ES-I3 (cell line): ENCODE measurements around the gene GDPGP1.
"Not testable (repeated sequence)": the region's sequence is repeated elsewhere in the genome, so short reads cannot be mapped to it uniquely, and the experiment has no call there.

Experiments
- H3K36me3 ChIP-seq: 2 replicates; pipeline ENCODE4 v1.6.1; 2013; ENCODE audit warnings: mild to moderate bottlenecking, low read length, control low read depth, moderate library complexity; ENCODE audit not compliant: insufficient read depth
- H3K4me1 ChIP-seq: 2 replicates; pipeline ENCODE4 v1.6.1; 2013; ENCODE audit warnings: mild to moderate bottlenecking, control low read depth, low read length; ENCODE audit not compliant: insufficient read depth
- H3K9ac ChIP-seq: 2 replicates; pipeline ENCODE4 v1.6.1; 2013; ENCODE audit warnings: low read depth, mild to moderate bottlenecking, low read length, moderate library complexity
- H3K9me3 ChIP-seq: 2 replicates; pipeline ENCODE4 v1.6.1; 2013; ENCODE audit warnings: mild to moderate bottlenecking, low read length, moderate library complexity; ENCODE audit not compliant: control insufficient read depth, insufficient read depth

Gene GDPGP1

DNA sequence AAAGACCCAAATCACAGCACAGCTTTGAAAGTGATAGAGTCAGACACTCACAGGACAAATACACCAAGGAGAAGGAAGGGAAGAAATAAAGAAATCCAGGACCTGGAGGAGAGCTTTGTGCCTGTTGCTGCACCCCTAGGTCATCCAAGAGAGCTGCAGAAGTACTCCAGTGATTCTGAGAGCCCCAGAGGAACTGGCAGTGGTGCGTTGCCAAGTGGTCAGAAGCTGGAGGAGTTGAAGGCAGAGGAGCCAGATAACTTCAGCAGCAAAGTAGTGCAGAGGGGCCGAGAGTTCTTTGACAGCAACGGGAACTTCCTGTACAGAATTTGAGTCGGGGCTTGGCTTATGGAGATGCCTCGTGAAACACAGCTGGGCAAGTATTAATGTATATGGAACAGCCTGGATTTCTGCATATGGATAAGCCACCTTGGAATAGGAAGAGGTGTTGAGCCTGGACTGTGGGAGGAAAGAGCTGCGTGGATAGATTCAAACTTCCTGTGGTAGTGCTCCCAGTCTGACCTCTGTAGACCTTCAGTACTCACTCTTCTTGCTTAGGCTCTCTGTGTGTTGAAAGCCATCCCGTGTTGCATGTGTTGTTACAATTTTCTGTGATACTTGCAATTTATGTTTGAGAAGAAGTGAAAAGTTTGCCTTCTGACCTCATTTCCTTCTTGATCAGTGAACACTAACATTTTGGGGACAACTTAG lies 37.6 kb downstream of the GDPGP1 start:
- Histone ChIP-seq H3K36me3 (peaks cover 15% of the 10 kb centered on the region; the same call in 1 of the 2 replicates), H3K9me3 (no peaks in the 10 kb centered on the region), H3K9ac (no peak overlapping the region), H3K4me1 (peaks cover 5% of the 10 kb centered on the region)

DNA sequence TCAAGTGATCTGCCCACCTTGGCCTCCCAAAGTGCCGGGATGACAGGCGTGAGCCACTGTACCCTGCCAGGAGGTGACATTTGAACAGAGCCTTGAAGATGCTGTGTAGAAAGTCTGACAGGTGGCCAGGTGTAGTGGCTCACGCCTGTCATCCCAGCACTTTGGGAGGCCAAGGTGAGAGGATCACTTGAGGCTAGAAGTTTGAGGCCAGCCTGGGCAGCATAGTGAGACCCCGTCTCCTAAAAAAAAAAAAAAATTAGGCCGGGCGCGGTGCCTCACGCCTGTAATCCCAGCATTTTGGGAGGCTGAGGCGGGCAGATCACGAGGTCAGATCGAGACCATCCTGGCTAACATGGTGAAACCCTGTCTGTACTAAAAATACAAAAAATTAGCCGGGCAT lies 44.5 kb downstream of the GDPGP1 start:
- H3K4me1 ChIP-seq, H3K9me3 ChIP-seq, H3K9ac ChIP-seq, H3K36me3 ChIP-seq: not testable (repeated sequence)

DNA sequence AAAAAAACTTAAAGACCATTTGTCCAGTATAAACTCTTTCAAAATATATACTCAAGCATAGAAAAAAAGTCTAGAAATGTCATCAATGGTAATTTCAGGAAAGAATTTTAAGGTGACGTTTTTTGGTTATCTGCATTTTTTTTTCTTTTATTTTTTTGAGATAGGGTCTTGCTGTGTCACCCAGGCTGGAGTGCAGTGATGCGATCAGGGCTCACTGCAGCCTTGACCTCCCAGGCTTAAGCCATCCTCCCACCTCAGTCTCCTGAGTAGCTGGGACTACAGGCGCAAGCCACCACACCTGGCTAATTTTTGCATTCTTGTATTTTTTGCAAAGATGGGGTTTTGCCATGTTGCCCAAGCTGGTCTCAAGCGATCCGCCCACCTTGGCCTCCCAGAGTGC lies 46.7 kb downstream of the GDPGP1 start:
- H3K9me3 ChIP-seq, H3K4me1 ChIP-seq, H3K36me3 ChIP-seq, H3K9ac ChIP-seq: not testable (repeated sequence)

DNA sequence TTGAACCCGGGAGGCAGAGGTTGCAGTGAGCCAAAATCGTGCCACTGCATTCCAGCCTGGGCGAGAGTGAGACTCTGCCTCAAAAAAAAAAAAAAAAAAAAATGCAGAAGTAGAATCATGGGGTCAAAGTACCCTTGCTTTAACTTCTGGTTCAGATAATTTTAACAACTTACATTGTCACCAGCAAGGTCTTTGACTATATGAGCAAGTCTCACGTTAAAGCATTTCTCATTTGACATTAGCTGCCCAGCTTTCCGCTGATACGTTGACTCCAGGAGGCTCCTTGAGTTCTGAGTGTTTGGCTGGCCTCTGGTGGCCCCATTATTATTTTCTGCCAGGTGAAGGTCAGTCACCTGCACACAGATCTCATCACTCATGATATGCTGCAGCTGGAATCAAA lies 47.6 kb downstream of the GDPGP1 start:
- H3K9me3 ChIP-seq, H3K4me1 ChIP-seq, H3K9ac ChIP-seq, H3K36me3 ChIP-seq: not testable (repeated sequence)

DNA sequence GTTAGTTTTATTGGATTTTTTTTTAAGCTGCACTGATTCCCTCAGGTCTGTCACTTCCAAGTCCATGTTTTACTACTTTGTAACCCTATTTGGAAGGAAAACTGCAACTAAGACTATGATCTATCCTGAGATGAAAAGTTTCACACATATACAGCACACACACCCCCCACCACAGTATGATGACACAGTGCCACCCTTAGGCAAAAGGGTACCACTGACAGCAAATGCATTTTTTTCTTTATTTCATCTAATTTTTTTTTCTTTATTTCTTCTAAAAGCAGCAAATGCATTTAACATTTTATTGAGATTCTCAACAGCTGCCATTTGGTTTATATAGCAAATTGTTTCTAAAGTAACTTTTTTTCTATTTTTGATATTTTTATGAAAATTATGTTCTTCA lies 52.7 kb downstream of the GDPGP1 start:
- Histone ChIP-seq H3K9ac (no peak overlapping the region), H3K4me1 (peaks cover 8% of the 10 kb centered on the region; the same call in 1 of the 2 replicates), H3K9me3 (no peaks in the 10 kb centered on the region), H3K36me3 (no peaks in the 10 kb centered on the region)

DNA sequence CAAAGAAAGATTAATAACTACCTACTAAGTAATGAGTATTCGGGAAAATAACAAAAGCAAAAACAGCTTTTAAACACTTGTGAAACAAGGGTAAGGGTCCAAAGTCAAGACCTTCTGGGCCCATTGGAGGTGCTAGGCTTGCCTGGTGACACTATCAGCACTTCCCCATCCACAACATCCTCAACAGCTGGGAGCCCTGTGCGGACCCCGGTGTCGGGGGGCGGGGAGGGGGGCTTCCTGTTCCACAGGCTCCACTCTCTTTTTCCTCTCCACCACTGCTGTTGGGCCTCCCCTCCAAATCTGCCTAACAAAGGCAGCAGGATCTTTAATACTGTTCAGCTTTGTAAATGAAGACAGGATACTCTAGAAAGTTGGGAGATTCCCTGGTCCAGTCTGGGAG lies 53.1 kb downstream of the GDPGP1 start:
- Histone ChIP-seq H3K9ac (no peak overlapping the region), H3K9me3 (no peaks in the 10 kb centered on the region), H3K4me1 (peaks cover 8% of the 10 kb centered on the region; the same call in 1 of the 2 replicates), H3K36me3 (no peaks in the 10 kb centered on the region)

DNA sequence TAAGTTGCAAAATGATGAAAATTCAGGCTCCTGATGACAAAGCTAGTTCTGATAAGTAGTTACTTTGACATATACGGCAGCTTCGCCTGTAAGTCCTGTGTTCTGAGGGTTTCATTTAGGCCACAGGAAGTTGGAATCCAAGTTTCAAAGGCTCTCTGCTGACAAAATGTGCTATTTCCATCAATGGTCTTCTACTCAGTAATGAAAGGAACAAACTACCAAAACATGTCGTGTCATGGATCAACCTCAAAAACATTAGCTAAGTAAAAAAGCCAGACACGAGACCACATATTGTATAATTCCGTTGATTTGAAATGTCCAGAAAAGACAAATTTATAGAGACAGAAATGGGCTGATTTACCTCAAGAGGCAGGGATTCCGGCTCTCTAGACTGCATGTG lies 53.9 kb downstream of the GDPGP1 start:
- H3K9me3 ChIP-seq, result no peaks in the 10 kb centered on the region
- peaks cover 8% of the 10 kb centered on the region; the same call in 1 of the 2 replicates for H3K4me1 ChIP-seq
- H3K36me3 ChIP-seq, result no peaks in the 10 kb centered on the region
- H3K9ac ChIP-seq, result no peak overlapping the region

DNA sequence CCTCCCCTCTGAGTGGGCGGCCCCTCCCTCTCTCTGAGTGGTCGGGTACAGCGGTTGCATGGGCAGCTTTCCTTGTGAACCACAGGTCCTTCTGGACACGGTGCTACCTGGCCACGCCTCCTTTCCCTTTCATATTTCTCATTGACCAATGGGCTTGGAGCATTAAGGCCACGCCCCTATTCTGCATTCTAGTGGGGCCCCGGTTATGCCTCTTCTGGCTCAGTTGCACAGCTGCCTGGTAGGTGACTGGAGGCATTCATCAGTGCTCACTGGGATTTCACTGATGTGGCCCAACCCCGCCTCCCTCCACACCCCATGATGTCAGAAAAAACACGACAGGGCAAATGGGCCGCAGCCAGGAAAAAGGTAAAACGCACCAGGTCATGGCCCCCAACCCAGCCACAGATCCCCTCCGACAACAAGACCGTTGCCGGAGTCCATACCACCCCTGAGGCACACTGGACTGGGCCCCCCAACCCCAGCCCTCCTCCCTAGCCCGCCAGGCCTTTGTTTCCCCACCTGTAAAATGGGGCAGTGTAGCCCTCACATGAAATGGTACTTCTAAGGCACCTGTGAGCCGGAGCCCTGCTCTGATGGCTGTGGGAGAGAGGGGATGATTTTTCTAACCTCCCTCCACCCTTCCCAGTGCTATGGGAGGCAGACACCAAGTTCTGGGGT lies 57.8 kb downstream of the GDPGP1 start:
- Histone ChIP-seq H3K4me1 (peaks cover 8% of the 10 kb centered on the region; the same call in 1 of the 2 replicates), H3K36me3 (no peaks in the 10 kb centered on the region), H3K9me3 (no peaks in the 10 kb centered on the region), H3K9ac (no peak overlapping the region)

DNA sequence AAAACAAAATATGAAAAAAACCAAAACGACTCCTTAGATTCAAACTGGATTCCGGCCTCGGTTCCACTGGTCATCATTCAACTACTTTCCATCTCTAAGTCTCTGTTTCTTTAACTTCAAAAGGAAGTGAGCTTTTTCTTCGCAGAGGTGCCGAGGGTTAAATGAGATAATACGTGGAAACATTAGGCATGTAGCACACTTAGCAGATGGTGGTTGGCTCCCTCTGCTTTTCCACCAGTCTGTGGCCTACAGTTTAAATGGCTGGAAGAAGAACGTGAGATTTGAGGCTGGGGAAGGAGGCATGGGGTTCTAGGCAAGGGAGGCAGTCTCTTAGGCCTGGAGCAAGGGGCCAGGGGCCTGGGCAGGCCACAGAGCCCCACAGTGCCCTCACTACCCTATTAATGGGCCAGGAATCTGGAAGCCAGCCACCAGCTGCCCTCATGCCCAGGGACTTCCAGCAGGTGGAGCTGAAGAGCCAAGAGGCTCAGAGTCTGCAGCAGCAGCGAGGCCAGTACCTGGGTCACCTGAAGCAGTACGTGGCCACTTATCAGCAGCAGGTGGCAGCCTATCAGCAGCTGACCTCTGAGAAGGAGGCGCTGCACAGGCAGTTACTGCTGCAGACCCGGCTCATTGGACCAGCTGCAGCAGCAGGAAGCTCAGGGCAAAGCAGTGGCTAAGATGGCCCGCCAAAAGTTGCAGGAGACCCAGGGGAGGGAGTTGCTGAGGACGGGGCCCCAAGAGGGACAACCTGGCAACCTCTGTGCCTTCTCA lies 59.2 kb downstream of the GDPGP1 start:
- H3K36me3 ChIP-seq, H3K9me3 ChIP-seq, H3K4me1 ChIP-seq, H3K9ac ChIP-seq: not testable (repeated sequence)

DNA sequence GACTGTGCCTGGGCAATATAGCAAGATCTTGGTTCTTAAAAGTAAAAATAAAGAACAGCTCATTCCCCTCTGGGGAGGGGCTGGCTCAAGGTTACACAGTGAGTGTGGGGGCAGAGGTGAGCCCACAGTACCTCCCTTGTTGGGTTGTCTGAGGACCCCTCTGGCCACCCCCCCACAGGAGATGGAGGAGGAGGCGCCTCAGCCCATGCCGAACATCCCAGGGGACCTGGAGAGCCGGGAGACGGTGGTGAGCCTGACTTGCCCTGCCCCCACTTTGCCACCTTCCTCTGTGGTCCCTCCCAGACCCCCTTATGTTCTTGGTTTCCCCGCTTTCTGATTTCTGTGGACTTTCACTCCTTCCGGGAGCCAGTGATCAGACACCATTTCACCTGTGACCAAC lies 60.1 kb downstream of the GDPGP1 start:
- Histone ChIP-seq H3K36me3 (no peaks in the 10 kb centered on the region), H3K9ac (no peak overlapping the region), H3K9me3 (no peaks in the 10 kb centered on the region), H3K4me1 (no peaks in the 10 kb centered on the region; the same call in 1 of the 2 replicates)

DNA sequence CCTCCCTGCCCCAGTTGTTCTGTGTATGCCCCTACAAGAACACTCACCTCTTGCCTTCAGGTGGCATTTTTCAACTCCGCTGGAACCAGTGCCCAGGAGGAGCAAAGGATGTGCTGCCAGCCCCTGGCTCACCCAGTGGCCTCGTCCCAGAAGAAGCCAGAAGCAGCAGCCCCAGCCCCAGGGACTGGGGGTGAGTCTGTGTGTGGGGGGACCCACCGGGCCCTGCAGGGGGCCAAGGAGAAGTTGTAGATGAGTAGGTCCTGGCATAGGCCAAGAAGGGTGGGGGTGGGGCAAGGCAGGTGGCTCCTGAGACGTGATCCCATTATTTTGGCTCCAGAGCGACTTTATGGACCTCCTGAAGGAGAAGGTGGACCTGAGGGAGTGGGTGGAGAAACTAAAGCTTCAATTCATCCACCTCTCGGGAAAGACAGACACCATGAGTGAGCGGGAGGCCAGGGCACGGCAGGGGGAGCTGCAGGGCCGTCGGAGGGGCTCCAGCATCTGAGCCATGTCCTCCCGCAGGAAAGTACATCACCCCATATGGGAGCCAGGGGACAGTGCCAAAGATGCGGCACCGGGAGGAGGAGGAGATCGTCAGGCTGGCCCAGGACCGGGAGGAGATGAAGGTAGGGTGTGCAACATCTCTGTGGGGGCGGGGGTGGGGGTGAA lies 60.7 kb downstream of the GDPGP1 start:
- Histone ChIP-seq H3K9me3 (no peaks in the 10 kb centered on the region), H3K36me3 (no peaks in the 10 kb centered on the region), H3K9ac (no peak overlapping the region), H3K4me1 (no peaks in the 10 kb centered on the region; the same call in 1 of the 2 replicates)

DNA sequence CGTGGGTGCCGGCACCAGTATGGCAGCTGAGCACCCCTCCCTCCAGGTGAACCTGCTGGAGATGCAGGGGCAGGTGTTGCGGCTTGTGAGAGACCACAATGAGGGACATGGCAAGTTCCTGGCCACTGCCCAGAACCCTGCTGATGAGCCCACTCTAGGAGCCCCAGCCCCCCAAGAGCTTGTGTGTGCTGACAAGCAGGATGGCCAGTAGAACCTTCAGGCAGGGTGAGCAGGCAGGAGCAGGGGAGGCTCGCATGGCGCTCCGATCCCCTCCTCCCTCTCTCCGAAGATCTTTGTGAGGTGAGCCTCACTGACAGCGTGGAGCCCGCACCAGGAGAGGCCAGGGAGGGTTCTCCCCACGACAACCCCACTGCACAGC lies 61.2 kb downstream of the GDPGP1 start:
- Histone ChIP-seq H3K9ac (no peak overlapping the region), H3K9me3 (no peaks in the 10 kb centered on the region), H3K36me3 (no peaks in the 10 kb centered on the region), H3K4me1 (no peaks in the 10 kb centered on the region; the same call in 1 of the 2 replicates)
